SHP77 treated with DMSO at 0.1 percent for 48 hours (cell line): ENCODE results near the gene CNN1.
"Not testable (repeated sequence)": the region's sequence is repeated elsewhere in the genome, so short reads cannot be mapped to it uniquely, and the experiment has no call there.

Experiments
- DNase-seq: peaks from one replicate; lab custom pipeline; 2025; lab: John Stamatoyannopoulos, UW

Gene CNN1

GRCh38 chr19:11534948-11535347, 3.7 kb upstream of the CNN1 start:
- DNase-seq = no peak

DNA sequence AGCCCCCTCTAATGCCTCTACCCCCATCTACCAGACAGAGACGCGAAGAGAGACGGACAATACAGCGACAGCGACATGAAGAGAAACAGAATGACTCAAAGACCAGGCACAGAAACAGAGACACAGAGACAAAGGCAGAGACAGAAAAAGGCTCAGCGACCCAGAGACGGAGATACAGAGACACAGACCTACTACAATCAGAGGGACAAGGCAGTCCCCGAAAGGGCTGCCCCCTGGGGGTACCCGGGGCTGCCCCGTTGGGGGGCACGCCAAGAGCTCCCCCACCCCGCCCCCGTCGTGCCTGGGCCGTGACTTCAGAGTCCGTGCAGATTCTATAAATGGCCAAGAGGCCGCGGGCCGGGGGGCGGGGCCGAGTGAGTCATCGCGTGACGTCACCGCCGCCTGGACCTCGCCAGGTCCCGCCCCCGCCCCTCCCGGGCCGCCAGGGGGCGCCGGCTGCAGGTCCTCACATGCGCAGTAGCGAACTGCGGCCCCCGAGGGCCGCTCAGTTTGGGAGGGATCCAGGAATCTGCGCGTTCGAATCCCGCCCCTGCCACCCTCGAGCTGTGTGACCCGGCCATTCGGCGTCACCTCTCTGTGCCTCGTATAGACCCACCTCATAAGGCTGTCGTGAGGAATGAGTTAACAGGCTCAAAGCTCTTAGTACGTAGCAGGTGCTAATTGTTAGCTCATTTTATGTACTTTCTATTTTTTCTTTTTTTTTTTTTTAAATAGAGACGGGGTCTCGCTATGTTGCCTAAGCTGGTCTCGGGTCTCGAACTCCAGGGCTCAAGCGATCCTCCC, 2.7 kb upstream of the CNN1 start:
- peak; percentile 19 for DNase-seq

DNA sequence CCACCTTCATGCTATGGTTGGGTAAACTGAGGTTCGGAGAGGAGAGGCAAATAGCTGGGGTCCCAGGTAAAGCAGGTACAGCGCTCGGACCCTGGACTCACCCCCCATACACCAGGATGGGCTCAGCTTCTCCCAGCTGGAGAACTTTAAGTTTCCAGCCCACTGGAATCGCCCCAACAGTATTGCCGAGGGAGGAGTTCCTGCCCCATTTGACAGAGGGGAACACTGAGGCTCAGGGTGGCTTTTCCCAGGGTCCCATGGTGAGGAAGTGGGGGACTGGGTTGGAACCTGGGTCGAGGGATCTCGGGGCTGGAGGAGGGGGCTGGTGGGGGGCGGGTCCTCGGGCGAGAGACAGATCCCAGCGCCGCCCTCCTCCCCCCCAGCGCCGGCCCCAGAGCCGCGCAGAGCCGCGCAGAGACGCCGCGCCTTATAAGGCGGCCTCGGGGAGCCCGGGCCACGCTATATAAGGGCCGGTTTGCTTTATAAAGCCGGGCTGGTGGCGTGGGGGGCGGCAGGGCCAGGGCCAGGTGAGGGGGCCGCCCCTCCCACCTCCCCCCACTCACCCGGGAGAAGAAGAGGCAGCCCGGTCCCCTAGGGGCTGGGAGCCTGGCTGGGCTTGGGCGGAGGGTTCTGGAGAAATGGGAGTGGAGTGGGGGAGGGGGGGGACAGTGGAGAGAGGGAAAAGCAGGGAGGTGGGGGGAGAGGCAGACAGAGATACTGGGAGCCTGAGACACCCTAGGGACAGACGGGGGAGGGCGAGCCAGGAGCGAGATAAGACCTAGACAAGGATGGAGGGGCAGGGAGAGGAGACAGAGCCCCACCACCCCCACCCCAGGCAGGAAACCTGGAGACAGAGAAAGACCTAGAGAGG, 1.1 kb downstream of the CNN1 start:
- DNase-seq = no peak

GRCh38 chr19:11540645-11541044, 2.0 kb downstream of the CNN1 start:
- no peak for DNase-seq

- no peak for DNase-seq
Observed at GRCh38 chr19:11541238-11541637, 2.6 kb downstream of the CNN1 start.

DNA sequence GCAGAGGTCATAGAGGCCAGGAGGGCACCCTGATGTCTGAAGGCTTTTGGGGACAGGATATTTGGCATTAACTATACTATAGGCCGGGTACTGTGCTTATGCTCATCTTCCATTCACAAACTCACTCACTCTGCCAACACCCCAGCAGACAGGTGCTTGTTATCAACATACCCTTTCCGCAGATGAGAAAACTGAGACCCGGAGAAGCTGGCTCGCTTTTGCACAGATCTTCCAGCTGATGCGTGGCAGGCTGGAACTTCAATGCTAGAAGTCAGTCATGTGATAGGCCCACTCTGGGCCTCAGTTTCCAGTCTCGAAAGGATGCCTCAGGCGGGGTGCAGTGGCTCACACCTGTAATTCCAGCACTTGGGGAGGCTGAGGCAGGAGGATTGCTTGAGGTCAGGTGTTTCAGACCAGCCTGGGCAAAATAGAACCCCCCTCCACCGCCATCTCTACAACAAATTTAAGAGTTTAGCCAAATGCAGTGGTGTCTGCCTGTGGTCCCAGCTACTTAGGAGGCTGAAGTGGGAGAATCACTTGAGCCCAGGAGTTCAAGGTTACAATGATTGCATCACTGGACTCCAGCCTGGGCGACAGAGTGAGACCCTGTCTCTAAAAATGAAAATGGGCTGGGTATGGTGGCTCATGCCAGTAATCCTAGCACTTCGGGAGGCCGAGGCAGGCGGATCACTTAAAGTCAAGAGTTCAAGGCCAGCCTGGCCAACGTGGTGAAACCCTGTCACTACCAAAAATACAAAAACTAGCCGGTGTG, 9.5 kb downstream of the CNN1 start:
- DNase-seq = no peak

DNA sequence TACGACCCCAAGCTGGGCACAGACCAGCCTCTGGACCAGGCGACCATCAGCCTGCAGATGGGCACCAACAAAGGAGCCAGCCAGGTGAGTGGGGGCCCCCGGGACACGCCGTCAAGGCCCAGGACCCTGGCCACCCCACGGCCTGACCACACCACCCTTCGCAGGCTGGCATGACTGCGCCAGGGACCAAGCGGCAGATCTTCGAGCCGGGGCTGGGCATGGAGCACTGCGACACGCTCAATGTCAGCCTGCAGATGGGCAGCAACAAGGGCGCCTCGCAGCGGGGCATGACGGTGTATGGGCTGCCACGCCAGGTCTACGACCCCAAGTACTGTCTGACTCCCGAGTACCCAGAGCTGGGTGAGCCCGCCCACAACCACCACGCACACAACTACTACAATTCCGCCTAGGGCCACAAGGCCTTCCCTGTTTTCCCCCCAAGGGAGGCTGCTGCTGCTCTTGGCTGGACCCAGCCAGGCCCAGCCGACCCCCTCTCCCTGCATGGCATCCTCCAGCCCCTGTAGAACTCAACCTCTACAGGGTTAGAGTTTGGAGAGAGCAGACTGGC, 10.8 kb downstream of the CNN1 start:
- no peak for DNase-seq

DNA sequence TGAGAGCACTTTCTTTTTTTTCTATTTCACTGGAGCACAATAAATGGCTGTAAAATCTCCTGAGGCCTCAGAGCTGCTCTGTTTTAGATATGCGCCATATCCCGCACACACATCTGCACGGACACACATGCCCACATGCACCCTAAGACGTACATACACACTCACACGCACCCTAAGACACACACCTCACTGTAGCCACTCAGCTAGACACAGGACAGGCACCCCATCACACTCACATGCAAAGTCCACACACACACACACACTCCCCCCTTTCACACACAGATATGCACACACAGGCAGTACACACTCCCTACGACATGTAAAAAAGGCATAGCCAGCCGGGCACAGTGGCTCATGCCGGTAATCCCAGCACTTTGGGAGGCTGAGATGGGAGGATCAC, 11.6 kb downstream of the CNN1 start:
- no peak for DNase-seq

- DNase-seq = no peak
Observed at GRCh38 chr19:11551603-11552235, 13.1 kb downstream of the CNN1 start.

DNA sequence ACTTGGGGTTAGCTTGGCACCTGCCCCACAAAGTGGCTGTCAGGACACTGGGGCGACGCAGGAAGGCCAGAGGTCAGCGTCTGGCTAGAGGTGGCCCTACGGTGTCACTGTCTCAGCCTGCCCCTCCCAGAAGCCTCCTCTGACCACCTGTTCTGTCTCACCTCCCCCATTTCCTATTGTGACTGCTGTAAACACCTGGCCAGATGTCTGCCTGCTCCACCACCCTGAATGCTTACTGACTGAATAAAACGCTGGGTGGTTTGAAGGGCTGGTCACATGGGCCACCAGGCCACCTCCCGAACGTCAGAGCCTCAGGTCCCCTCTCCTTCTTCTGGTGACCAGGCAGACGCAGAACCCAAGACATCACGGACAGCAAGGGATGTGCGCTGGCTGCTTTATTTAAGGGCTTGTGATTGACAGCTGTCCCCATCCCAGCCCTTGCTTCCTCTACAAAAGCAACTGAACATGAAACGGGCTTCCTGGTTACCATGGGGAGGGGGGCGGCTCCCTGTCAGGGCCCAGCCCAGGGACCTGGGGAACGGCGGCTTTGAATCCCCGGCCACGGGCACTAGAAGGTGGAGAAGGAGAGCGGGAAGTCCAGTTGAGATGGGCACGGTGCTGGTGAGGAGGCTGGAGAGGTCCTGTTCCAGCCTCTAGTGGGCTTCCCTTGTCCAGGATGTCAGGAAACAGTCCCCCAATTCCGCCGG, 14.2 kb downstream of the CNN1 start:
- DNase-seq = no peak

GRCh38 chr19:11554160-11554559, 15.5 kb downstream of the CNN1 start:
- no peak for DNase-seq

DNA sequence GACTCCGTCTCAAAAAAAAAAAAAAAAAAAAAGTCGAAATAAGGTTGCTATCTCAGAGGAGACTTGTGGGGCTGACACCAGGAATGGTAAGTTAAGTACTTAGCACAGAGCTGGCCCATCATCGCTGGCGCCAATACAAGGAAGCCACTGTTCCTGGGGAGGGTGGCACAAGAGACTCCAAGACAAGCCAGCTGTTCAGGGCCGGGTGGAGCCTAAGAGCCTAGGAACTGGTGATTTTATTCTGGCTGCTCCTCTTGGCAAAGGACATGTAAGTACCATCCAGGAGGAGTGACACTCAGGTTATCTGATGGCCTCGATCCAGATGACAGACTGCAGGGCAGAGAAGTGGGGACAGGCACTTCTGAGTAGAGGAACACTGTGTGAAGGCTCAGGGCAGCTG, 16.6 kb downstream of the CNN1 start:
- no peak for DNase-seq

GRCh38 chr19:11556634-11557420, 18.2 kb downstream of the CNN1 start:
- no peak for DNase-seq

- DNase-seq = peak; percentile 93
Observed at GRCh38 chr19:11558881-11559828, 20.5 kb downstream of the CNN1 start, which contains the start of gene ELOF1. TSS of gene ELOF1 (minus strand) at chr19:11559230. CDS start at chr19:11554347, 4,883 bp downstream.

DNA sequence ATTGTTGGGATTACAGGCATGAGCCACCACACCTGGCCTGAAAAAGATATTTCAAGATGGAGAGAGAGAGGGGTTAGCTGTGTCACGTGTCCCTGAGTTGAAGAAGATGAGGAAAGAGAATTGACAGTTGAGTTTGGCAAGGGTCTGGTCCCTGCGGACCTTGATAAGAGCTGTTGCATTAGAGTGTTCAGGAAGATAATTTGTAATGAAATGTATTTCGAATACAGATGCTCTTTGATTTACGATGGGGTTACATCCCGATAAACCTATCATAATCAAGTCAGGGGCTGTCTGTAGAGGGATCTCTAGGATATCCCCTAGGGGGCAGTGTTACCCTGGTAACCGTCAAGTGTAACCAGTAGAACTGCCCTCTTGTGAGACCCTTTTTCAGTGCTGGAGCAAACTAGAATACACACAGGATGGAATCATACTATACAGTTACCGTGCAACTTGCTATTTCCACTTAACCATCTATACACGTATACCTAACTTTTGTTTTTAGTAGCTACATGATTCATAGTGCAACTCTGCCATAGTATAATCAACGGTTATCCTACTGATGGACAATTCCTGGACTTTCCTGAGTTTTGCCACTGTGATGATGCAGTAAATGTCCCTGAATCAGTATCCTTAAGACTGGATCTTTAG, 21.9 kb downstream of the CNN1 start:
- peak; percentile 73 for DNase-seq

- no peak for DNase-seq
Observed at GRCh38 chr19:11563532-11563931, 24.9 kb downstream of the CNN1 start.

DNA sequence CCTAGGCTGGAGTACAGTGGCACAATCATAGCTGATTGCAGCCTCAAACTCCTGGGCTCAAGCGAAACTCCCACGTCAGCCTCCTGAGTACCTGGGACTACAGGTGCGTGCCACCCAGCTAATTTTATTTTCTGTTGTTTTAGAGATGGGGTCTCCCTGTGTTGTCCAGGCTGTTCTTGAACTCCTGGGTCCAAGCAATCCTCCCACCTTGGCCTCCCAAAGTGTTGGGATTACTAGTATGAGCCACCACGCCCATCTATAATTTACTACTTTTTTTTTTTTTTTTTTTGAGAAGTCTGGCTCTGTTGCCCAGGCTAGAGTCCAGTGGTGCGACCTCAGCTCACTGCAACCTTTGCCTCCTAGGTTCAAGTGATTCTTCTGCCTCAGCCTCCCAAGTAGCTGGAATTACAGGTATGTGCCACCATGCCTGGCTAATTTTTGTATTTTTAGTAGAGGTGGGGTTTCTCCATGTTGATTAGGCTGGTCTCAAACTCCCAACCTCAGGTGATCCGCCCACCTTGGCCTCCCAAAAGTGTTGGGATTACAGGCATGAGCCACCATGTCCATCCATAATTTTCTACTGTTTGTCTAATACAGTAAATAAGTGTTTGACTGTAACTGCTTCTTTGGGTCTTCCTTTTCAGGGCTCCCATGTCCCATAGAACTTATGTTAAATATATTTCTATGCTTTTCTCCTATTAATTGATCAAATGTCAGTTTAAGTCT, 25.6 kb downstream of the CNN1 start:
- not testable (repeated sequence) for DNase-seq

DNA sequence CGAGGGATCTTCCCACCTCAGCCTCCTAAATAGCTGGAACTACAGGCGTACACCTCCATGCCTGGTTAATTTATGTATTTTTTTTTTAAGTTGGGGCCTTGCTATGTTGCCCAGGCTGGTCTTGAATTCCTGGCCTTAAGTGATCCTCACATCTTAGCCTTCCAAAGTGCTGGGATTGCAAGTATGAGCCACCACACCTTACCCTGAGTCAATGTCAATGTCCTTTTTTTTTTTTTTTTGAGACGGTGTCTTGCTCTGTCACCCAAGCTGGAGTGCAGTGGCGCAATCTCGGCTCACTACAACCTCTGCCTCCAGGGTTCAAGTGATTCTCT, 27.0 kb downstream of the CNN1 start:
- not testable (repeated sequence) for DNase-seq
